Esophagus squamous epithelium (tissue), 5 donors: ENCODE results near the gene ENOX1. TPM values are rescaled to one million over a fixed set of nuclear protein-coding genes. Genes with fewer than 3 reads are reported as not detected.

ENCODE experiments used
- DNase-seq: peaks from one replicate; lab custom pipeline; 2025; lab: John Stamatoyannopoulos, UW
- H3K27ac ChIP-seq, 4 donors: fragments of 200-600 bp; sonication (generic); one replicate each; pipeline ENCODE4 v1.5.1; 2016 to 2019; ENCODE audit warnings: mild to moderate bottlenecking in 1 of 4
- H3K27me3 ChIP-seq, 4 donors: fragments of 200-600 bp; sonication (generic); 1 replicate in 3 of 4; 2 replicates in 1 of 4; pipeline versions ENCODE4 v1.5.1 to v1.6.0; 2017 to 2021; ENCODE audit warnings: antibody characterized with exemption in 1 of 4
- H3K36me3 ChIP-seq, 3 donors: fragments of 200-600 bp; sonication (generic); one replicate each; pipeline ENCODE4 v1.5.1; 2016 to 2019
- H3K4me1 ChIP-seq, 3 donors: fragments of 200-600 bp; sonication (generic); one replicate each; pipeline ENCODE4 v1.5.1; 2017 to 2019
- H3K4me3 ChIP-seq, 4 donors: fragments of 200-600 bp; sonication (generic); 1 replicate in 3 of 4; 2 replicates in 1 of 4; pipeline ENCODE4 v1.5.1; 2016 to 2019; ENCODE audit warnings: mild to moderate bottlenecking in 2 of 4, moderate library complexity in 1 of 4
- H3K9me3 ChIP-seq, 3 donors: fragments of 200-600 bp; sonication (generic); one replicate each; pipeline ENCODE4 v1.5.1; 2016 to 2019
- CTCF ChIP-seq, 6 experiments: fragments of 450-650 bp in 4 of 6; fragments of 200-600 bp in 2 of 6; sonication (generic) in 2 of 6; IDR thresholded peaks; one replicate each; pipeline ENCODE4 v1.5.1; 2016 to 2019; ENCODE audit warnings: antibody characterized with exemption in 6 of 6, mild to moderate bottlenecking in 4 of 6, moderate library complexity in 4 of 6
- POLR2A ChIP-seq, 4 donors: fragments of 450-650 bp; IDR thresholded peaks; one replicate each; pipeline ENCODE4 v1.6.1; 2017; ENCODE audit warnings: antibody characterized with exemption in 4 of 4, mild to moderate bottlenecking in 4 of 4, moderate library complexity in 3 of 4
- WGBS, 2 donors: methylation state at CpG; one replicate each; pipeline ENCODE4 v1.1.5; 2018; 5-methylcytosine and 5-hydroxymethylcytosine counted together
- intact Hi-C: fragments of 100-400 bp; cut with DNase I; formaldehyde crosslinking; loops from one replicate; pipeline ENCODE4 v1.15.0; 2022
- total RNA-seq, 4 donors: library from RNA; depleted of rRNA; stranded (reverse); fragments of >200 nt; gene quantifications; one replicate each; pipeline ENCODE4 v1.1.0, GENCODE V29; 2016
- donor health status: DM: yes; HTN: yes; CAD: no.

Gene ENOX1
- total RNA-seq, 4 donors from 2014 or later = 0.48 to 0.76 TPM; not detected in 2

- H3K27me3 ChIP-seq = no peaks in the 10 kb centered on the region
- no peaks in the 10 kb centered on the region for H3K4me1 ChIP-seq
- DNase-seq = no peak
- TF ChIP-seq CTCF (IDR thresholded peaks at IDR 0.05) = no peak
- no peak for TF ChIP-seq POLR2A (IDR thresholded peaks at IDR 0.05)
- intact Hi-C loops = no loop called here
- no peak overlapping the region for H3K4me3 ChIP-seq
- H3K27ac ChIP-seq = no peak overlapping the region
- no peaks in the 10 kb centered on the region for H3K9me3 ChIP-seq
- no peaks in the 10 kb centered on the region for H3K36me3 ChIP-seq
Observed at GRCh38 chr13:43742911-43743310, 43.9 kb downstream of the ENOX1 start.

GRCh38 chr13:43737392-43737923 is 49.3 kb downstream of the ENOX1 start:
- DNase-seq = no peak
- TF ChIP-seq POLR2A (IDR thresholded peaks at IDR 0.05) = no peak
- intact Hi-C loops = no loop called here
- whole genome bisulfite sequencing, 2 donors = 77 to 95% methylated on average over 3 of the region's 3 CpGs
- Histone ChIP-seq H3K27ac (no peak overlapping the region), H3K36me3 (no peaks in the 10 kb centered on the region), H3K27me3 (no peaks in the 10 kb centered on the region), H3K4me1 (no peaks in the 10 kb centered on the region), H3K4me3 (no peak overlapping the region), H3K9me3 (no peaks in the 10 kb centered on the region)

- no peaks in the 10 kb centered on the region for H3K36me3 ChIP-seq
- no peaks in the 10 kb centered on the region for H3K27me3 ChIP-seq
- 74 to 81% methylated on average over 3 of the region's 3 CpGs for WGBS, 2 donors
- no peak for DNase-seq
- no peaks in the 10 kb centered on the region for H3K4me1 ChIP-seq
- no peaks in the 10 kb centered on the region for H3K9me3 ChIP-seq
- H3K4me3 ChIP-seq = no peak overlapping the region
- no peak overlapping the region for H3K27ac ChIP-seq
- no peak for TF ChIP-seq POLR2A (IDR thresholded peaks at IDR 0.05)
- TF ChIP-seq CTCF (IDR thresholded peaks at IDR 0.05) = no peak
- intact Hi-C loops = no loop called here
Observed at GRCh38 chr13:43732726-43733125, 54.0 kb downstream of the ENOX1 start.

GRCh38 chr13:43731296-43731695 is 55.5 kb downstream of the ENOX1 start:
- no peak for TF ChIP-seq CTCF (IDR thresholded peaks at IDR 0.05)
- no peak for TF ChIP-seq POLR2A (IDR thresholded peaks at IDR 0.05)
- no peak overlapping the region for H3K4me3 ChIP-seq
- H3K4me1 ChIP-seq = no peaks in the 10 kb centered on the region
- intact Hi-C loops = no loop called here
- no peaks in the 10 kb centered on the region for H3K27me3 ChIP-seq
- H3K9me3 ChIP-seq = no peaks in the 10 kb centered on the region
- H3K36me3 ChIP-seq = no peaks in the 10 kb centered on the region
- H3K27ac ChIP-seq = no peak overlapping the region
- DNase-seq = no peak

GRCh38 chr13:43730642-43731041 is 56.1 kb downstream of the ENOX1 start:
- no peak overlapping the region for H3K27ac ChIP-seq
- intact Hi-C loops = no loop called here
- TF ChIP-seq POLR2A (IDR thresholded peaks at IDR 0.05) (no peak), CTCF (IDR thresholded peaks at IDR 0.05) (no peak)
- DNase-seq = no peak
- H3K4me1 ChIP-seq = no peaks in the 10 kb centered on the region
- H3K9me3 ChIP-seq = no peaks in the 10 kb centered on the region
- no peak overlapping the region for H3K4me3 ChIP-seq
- H3K27me3 ChIP-seq = no peaks in the 10 kb centered on the region
- 55 to 71% methylated on average over 3 of the region's 3 CpGs for WGBS, 2 donors
- no peaks in the 10 kb centered on the region for H3K36me3 ChIP-seq

GRCh38 chr13:43728421-43728820 is 58.4 kb downstream of the ENOX1 start:
- intact Hi-C loops = no loop called here
- Histone ChIP-seq H3K27ac (no peak overlapping the region), H3K36me3 (no peaks in the 10 kb centered on the region), H3K4me1 (no peaks in the 10 kb centered on the region), H3K27me3 (no peaks in the 10 kb centered on the region), H3K4me3 (no peak overlapping the region), H3K9me3 (no peaks in the 10 kb centered on the region)
- DNase-seq = no peak
- 62 to 64% methylated on average over 1 of the region's 1 CpG for WGBS, 2 donors
- TF ChIP-seq POLR2A (IDR thresholded peaks at IDR 0.05) (no peak), CTCF (IDR thresholded peaks at IDR 0.05) (no peak)
